CD4-positive, alpha-beta T cell treated with Interleukin-12 subunit alpha and Interleukin-12 subunit beta, for 1 hour (primary cell): ENCODE results near the gene C2CD4D.

ENCODE experiments used
- DNase-seq: peaks from one replicate; pipeline ENCODE4 v3.0.0-alpha.2; 2020

C2CD4D gene

DNA sequence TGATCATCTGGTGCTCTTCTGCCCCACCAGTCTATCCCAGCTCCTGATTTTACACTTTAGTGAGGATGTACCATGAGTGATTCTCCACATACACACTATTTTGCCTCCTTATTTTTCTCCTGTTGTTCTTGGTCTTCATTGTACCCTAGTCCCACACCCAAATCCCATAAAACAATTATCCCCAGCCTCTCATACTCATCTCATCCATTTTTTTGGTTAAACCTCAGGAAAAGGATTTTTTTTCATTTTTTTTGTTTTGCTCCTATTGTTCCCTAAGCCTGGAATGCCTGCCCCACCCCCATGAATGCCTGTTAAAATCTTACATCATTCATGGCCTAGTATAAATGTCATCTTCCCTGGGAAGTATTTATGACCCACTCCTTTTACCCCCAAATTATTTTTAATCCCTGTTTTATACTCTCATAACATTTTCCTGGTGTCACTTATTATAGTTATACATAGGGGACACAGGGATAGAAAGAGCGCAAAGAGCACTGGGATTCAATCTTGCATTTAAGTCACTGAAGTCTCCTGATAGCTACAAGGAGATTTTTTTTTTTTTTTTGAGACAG, 29.5 kb downstream of the C2CD4D start:
- no peak for DNase-seq

DNA sequence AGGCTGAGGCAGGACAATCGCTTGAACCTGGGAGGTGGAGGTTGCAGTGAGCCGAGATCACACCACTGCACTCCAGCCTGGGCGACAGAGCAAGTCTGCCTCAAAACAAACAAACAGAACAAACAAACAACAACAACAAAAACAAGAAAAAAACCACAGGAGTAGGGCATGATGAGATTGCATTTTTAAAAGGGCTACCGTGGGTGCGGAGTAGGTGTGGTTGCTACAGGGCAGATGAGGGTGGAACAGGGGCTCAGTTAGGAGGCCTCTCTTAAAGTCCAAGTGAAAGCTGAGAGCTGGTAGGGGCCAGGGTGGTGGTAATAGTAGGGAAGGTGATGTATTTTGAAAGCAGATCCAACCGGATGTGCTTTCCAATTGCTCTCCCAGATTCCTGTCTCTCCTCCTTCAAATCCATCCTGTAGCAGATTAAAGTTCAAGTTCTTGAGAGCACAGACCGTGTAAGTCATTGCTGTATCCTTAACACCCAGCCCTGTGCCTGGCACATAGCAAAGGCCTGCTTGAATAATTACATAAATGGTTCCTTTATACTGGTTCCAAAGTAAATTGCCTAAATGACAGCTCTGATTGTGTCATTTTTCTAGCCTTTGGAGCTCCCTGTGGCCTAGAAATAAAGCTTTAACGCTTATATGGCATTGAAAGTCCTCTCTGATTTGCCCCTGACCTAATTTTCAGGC, 30.2 kb downstream of the C2CD4D start:
- DNase-seq, result no peak

DNA sequence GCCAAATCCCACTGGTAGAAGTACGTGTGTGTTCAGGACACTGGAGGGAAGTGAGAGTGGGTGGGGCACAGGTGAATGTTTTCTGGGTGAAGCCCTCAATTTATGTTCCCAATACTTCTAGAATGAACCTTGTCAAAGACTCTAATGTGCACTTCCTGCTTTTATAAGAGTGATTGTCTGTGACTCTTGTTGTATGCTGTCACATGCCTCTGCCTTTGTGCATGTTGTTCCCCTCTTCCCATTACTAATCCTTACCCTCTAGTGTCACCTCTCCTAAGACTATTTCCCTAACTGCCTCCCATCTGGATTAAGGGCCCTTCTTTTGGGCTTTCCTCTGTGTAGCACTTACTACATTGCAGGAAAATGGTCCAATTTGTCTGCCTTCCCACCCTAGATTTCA, 31.9 kb downstream of the C2CD4D start:
- no peak for DNase-seq

DNA sequence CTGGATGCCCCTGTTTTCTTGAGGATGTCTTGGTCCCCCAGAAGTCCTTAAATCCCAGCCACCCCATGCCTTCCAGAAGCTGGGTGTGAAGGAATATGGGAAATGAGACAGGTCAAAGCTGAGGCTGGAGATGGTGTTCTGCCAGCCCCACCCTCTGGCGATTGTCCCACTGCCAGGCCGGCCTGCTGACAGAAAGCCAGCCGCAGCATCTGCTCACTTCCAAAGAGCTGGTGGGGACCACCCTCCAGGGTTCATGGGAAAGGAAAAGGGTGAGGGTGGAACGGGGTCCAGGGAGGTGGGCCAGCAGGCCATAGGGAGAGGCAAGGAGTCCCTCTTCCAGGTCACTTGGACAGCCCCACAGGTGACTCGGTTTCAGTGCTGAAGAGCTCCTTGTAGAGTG, 32.5 kb downstream of the C2CD4D start:
- no peak for DNase-seq

DNA sequence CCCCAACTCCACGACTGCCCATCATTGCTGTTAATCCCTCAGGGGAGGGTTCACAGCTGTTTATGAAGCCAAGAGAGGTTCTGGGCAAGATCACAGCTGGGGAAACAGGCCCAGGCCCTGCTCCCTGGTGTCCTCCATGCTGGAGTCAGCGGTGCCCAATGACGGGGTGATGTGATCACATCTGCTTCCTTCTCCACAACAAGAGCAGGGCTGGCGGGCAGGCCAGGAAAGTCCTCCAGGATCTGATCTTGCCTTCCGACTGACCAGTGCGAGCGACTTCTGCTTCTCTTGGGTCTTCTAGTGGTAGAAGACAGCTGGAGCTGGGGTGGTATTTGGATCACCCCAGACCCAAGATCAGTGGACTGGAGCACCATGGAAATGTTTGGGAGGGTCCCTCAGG, 33.5 kb downstream of the C2CD4D start:
- no peak for DNase-seq

- DNase-seq, result no peak
Observed at GRCh38 chr1:151805066-151805820, 34.4 kb downstream of the C2CD4D start, which contains the start of gene LINGO4. Gene LINGO4, minus strand, starts transcription at chr1:151805419. Its CDS starts 2,715 bp downstream, at chr1:151802704.

GRCh38 chr1:151803915-151804314, 35.7 kb downstream of the C2CD4D start:
- no peak for DNase-seq

- no peak for DNase-seq
Observed at GRCh38 chr1:151803164-151803563, 36.5 kb downstream of the C2CD4D start.

DNA sequence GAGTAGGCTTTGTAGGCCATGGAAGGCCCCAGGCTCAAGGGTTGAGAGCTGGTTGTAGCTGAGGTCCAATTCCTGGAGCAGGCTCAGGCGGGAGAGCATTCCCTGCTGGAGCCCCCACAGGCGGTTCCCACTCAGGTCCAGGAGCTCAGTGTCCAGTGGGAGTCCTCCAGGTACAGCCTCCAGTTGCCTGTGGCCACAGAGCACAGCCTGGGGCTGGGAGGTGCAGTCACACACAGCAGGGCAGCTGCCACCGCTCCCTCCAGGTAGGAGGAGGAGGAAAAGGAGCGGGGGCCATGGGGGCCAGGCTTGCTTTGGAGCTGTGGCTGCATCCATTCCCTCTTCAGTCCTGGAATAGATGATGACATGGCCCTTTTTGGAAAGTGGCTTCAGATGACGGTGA, 37.2 kb downstream of the C2CD4D start:
- no peak for DNase-seq

DNA sequence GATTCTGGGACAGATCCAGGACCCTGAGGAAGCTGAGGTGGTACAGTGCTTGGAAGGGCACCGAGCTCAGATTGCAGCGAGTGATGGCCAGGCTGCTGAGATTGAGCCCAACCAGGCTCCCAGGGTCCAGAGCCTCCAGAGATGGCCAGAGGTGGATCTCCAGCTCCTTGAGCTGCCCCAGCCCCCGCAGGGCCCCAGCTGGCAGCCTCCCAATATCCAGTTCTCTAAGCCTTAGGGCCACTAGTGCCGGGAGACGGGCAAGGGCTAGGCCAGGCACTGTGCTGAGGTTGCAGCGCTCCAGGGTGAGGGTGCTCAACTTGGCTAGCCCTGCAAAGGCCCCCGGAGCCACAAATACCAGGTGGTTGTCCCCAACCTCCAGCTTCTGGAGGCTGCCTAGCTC, 37.8 kb downstream of the C2CD4D start:
- DNase-seq, result no peak

GRCh38 chr1:151801310-151801820, 38.3 kb downstream of the C2CD4D start:
- DNase-seq, result no peak

DNA sequence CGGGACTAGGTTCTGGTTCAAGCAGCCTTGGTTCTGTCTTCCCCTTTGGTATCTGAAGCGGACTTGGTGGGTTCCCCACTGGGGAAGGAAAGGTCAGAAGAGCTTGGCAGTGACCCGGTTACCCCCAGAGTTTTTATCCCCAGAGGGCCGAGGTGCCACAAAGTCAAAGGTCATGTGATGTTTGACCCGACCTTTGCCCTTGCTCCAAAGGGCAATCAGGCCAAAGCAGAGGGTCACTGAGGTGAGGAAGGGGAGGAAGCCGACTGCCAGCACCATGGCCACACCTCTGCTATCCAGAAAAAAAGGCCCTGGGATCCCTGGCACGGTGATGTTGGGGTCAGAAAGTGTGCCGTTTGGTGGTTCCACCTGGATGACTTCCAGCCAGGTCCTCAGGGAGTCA, 38.8 kb downstream of the C2CD4D start:
- no peak for DNase-seq

DNA sequence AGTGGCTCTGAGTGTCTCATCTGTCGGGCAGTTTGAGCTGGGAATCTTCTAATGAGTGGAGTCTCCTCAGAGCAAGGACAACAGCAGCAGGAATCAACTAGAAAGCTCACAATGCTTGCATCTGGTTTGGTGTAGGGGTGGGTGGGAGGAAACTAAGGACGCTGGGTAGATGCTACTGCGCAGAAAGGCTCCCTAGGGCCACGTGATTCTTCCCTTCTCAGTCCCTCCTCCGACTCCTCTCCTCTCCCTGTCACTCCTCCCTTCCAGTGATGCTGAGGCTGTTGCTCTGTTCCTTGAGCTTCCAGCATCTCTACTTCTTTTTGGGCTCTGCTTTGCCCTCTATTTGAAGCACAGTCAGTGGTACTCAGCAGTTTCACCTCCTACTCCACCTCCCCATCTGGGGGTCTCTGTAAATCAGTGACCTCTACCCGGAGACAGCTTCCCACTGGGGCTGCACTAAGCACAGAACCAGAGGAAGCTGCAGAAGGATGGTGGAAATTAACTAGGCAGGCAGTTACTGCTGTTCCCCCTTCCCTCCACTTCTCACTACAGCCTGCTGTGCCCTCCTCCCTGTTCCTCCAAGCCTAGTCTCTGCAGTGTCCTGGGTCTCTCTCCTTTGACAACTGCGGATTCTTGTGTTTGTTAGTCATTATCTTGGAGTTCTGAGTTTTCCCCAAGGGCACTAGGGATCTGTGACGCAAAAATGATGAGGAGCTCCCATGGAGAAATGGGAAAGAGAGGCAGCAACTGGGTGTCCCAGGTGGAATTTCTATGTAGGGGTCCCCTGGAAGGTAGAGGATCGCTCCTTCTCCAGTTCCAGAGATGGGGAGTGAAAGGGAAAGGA, 40.2 kb downstream of the C2CD4D start:
- no peak for DNase-seq

DNA sequence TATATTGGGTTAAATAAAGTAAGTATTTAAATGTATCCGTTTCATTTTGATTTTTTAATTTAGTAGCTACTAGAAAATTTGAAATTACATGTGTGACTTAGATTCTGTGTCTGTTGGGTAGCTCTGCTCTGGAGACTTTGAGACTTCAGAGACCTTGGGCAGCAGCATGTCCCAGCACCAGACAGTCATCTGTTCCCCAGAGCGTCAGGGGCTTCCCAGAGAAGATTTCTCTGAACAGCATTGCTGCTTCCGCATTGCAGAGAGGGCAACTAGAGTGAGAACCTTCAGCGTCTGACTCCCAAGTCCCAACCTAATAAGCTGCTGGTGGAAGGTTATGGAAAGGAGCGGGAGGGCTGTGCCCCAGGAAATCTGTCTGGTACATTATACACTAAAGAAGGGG, 41.0 kb downstream of the C2CD4D start:
- no peak for DNase-seq

DNA sequence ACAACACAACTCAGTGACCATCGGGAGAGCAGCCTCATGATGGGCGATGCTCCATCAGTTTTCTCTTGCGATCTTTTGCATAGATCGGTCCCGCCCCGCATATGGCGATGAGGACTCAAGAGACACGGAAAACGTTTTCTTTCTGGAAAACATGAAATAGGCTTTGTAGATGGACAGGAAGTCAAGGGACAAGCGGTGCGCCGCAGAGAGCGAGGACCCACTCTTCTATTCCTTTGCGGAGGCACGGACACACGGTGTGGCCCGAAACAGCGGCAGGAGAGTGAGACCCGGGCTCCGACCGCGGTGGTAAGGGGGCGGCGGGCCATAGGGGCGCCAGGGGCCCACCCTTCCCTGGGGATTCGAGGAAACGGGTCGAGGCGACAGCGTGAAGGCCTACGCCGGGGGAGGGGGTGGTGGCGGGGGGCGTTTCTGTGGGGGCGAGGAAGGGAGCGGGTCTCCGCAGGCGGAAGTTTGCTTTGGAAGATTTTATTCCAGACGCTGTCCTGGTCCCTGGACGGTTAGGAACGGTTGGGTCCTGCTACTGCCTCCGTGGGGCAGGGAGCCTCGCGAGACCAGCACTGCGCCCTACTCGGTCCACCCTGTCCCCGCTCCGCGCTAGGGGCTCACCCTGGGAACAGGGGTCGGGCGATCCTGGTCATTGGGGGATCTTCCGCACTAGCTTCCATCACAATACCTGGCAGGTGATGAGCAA, 48.5 kb downstream of the C2CD4D start:
- no peak for DNase-seq

DNA sequence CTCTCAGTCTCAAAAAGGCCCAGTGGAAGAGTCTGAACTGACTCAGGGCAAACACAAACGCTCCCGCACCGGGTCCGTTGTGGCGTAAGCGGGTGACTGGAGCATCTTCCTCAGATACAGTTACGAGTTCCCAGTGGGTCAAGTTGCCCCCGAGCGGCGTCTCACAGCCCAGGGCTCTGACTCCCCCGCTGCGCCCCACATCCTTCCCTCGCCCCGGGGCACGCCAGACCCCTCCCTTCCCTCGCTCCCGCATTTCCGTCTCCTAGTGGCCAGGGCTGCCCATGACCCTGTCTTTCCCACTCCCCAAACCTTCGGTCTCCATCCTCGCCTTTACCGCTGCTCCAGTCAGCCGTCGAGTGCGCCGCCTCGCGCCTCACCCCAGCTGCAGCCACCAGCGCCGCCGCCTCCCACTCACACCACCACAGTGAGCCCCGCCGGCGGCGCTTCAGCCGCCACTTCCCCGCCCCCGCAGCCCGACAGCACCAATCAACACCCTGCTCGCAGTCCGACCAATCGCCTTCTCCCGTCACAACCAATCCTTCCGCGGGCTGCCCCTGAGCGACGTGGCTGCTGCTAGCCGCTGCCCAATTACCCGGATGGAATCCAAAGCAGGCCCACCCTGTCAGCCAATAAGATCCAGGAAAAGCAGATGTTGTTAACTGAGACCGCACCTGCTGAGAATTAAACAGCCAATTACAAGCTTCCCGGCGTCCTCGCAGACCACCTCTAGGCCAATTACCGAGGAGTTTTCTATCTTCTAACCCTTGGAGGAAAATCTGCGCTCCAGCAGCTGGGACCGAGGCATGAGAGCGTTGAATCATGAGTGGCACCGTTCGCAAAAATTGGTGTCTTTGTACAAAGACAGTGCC, 49.3 kb downstream of the C2CD4D start, which contains the start of gene TDRKH:
TSS of gene TDRKH (minus strand) at position 430 of the 869 bp plus-strand sequence. CDS start 7,478 bp downstream, outside the sequence.
- peak; percentile 99 for DNase-seq
